Uterus (tissue), 4 donors: ENCODE measurements around the gene C1orf21. TPM values are rescaled to one million over a fixed set of nuclear protein-coding genes. Genes with fewer than 3 reads are reported as not detected.

Experiments
- DNase-seq, 2 donors: peaks; one replicate each; pipeline ENCODE4 v3.0.0-alpha.2; 2019 to 2020
- H3K27ac ChIP-seq, 2 donors: fragments of 200-600 bp; sonication (generic); 1 replicate in 1 of 2; 2 replicates in 1 of 2; pipeline ENCODE4 v1.5.1; 2016 to 2018
- H3K27me3 ChIP-seq, 2 donors: fragments of 200-600 bp; sonication (generic); one replicate each; pipeline ENCODE4 v1.5.1; 2018 to 2019; ENCODE audit warnings: control low read depth in 1 of 2
- H3K36me3 ChIP-seq, 2 donors: fragments of 200-600 bp; sonication (generic); one replicate each; pipeline ENCODE4 v1.5.1; 2019; ENCODE audit warnings: control low read depth in 1 of 2
- H3K4me1 ChIP-seq, 2 donors: fragments of 200-600 bp; sonication (generic); one replicate each; pipeline ENCODE4 v1.5.1; 2018 to 2019; ENCODE audit warnings: control low read depth in 1 of 2
- H3K4me3 ChIP-seq, 2 donors: fragments of 200-600 bp; sonication (generic); 1 replicate in 1 of 2; 2 replicates in 1 of 2; pipeline ENCODE4 v1.5.1; 2018 to 2019; ENCODE audit warnings: mild to moderate bottlenecking in 1 of 2
- H3K9me3 ChIP-seq, 2 donors: fragments of 200-600 bp; sonication (generic); one replicate each; pipeline ENCODE4 v1.5.1; 2019; ENCODE audit warnings: control low read depth in 1 of 2
- CTCF ChIP-seq, 4 experiments: fragments of 200-600 bp in 2 of 4; fragments of 450-650 bp in 2 of 4; sonication (generic) in 2 of 4; IDR thresholded peaks; one replicate each; pipeline ENCODE4 v1.5.1; 2016 to 2019; ENCODE audit warnings: antibody characterized with exemption in 4 of 4, mild to moderate bottlenecking in 2 of 4, moderate library complexity in 1 of 4
- POLR2A ChIP-seq, 2 donors: fragments of 450-650 bp; IDR thresholded peaks; one replicate each; pipeline ENCODE4 v1.6.1; 2016; ENCODE audit warnings: antibody characterized with exemption in 2 of 2, mild to moderate bottlenecking in 1 of 2, moderate library complexity in 1 of 2
- intact Hi-C: fragments of 100-400 bp; cut with DNase I; formaldehyde crosslinking; loops from one replicate; pipeline ENCODE4 v1.15.1; 2023; ENCODE audit warnings: low total_unique reads
- total RNA-seq, 4 donors: library from RNA; depleted of rRNA in 3 of 4; stranded (reverse); fragments of >200 nt in 3 of 4; gene quantifications; one replicate each; pipeline versions ENCODE4 v1.1.0 to v1.2.4, GENCODE V29; 2014 to 2023
- donor health status: DM: yes; HTN: yes; CAD: no.

The C1orf21 gene
- total RNA-seq, 4 donors from 2014 or later: 15.0 to 71.0 (median 44.5) TPM

DNA sequence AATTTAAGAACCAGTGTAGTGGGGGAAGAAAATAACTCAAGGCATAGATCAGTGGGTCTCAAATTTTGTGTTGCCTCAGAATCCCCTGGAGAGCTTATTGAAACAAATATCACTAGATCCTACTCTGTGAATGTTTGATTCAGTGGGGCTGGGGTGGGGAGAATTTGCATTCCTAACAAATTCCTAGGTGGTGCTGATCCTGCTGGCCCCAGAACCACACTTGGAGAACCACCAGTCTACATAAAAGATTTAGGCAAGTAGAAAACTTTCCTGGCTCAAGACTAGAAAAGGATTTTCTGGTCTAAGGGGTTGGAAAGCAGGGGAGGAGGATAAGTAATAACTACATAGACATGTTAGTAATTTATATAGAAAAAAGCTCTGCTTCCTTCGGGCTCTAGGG is 34.1 kb upstream of the C1orf21 start:
- TF ChIP-seq POLR2A (IDR thresholded peaks at IDR 0.05): no peak
- TF ChIP-seq CTCF (IDR thresholded peaks at IDR 0.05): no peak
- Histone ChIP-seq H3K9me3 (no peaks in the 10 kb centered on the region), H3K27ac (no peak overlapping the region), H3K4me1 (no peaks in the 10 kb centered on the region), H3K4me3 (no peak overlapping the region), H3K36me3 (no peaks in the 10 kb centered on the region), H3K27me3 (no peaks in the 10 kb centered on the region)
- DNase-seq: no peak
- intact Hi-C loops: no loop called here

GRCh38 chr1:184354719-184355118 is 32.1 kb upstream of the C1orf21 start:
- Histone ChIP-seq H3K9me3 (no peaks in the 10 kb centered on the region), H3K4me3 (no peak overlapping the region), H3K4me1 (no peaks in the 10 kb centered on the region), H3K27ac (no peak overlapping the region), H3K36me3 (no peaks in the 10 kb centered on the region), H3K27me3 (no peaks in the 10 kb centered on the region)
- intact Hi-C loops: no loop called here
- no peak for DNase-seq
- TF ChIP-seq POLR2A (IDR thresholded peaks at IDR 0.05) (no peak), CTCF (IDR thresholded peaks at IDR 0.05) (no peak)

GRCh38 chr1:184356891-184357290 is 29.9 kb upstream of the C1orf21 start:
- Histone ChIP-seq H3K4me3 (no peak overlapping the region), H3K27ac (no peak overlapping the region), H3K9me3 (no peaks in the 10 kb centered on the region), H3K36me3 (no peaks in the 10 kb centered on the region), H3K4me1 (no peaks in the 10 kb centered on the region), H3K27me3 (no peaks in the 10 kb centered on the region)
- intact Hi-C loops: no loop called here
- TF ChIP-seq POLR2A (IDR thresholded peaks at IDR 0.05) (no peak), CTCF (IDR thresholded peaks at IDR 0.05) (no peak)
- no peak for DNase-seq

- no peak overlapping the region for H3K27ac ChIP-seq
- H3K36me3 ChIP-seq: no peaks in the 10 kb centered on the region
- no peaks in the 10 kb centered on the region for H3K27me3 ChIP-seq
- no peak overlapping the region for H3K4me3 ChIP-seq
- H3K9me3 ChIP-seq: no peaks in the 10 kb centered on the region
- TF ChIP-seq CTCF (IDR thresholded peaks at IDR 0.05): no peak
- no peak for TF ChIP-seq POLR2A (IDR thresholded peaks at IDR 0.05)
- DNase-seq: no peak
- intact Hi-C loops: no loop called here
- no peaks in the 10 kb centered on the region for H3K4me1 ChIP-seq
These were observed 28.6 kb upstream of the C1orf21 start for GRCh38 chr1:184358256-184358655.

- H3K9me3 ChIP-seq: no peaks in the 10 kb centered on the region
- no peak for DNase-seq
- no peak overlapping the region for H3K4me3 ChIP-seq
- intact Hi-C loops: no loop called here
- TF ChIP-seq CTCF (IDR thresholded peaks at IDR 0.05) (no peak), POLR2A (IDR thresholded peaks at IDR 0.05) (no peak)
- no peak overlapping the region for H3K27ac ChIP-seq
- no peaks in the 10 kb centered on the region for H3K27me3 ChIP-seq
- no peaks in the 10 kb centered on the region for H3K36me3 ChIP-seq
- H3K4me1 ChIP-seq: no peaks in the 10 kb centered on the region
These were observed 26.9 kb upstream of the C1orf21 start for GRCh38 chr1:184359909-184360308.
